K562 (cell line): ENCODE measurements around the gene FAM234A. TPM values are rescaled to one million over a fixed set of nuclear protein-coding genes. Genes with fewer than 3 reads are reported as not detected.

Source experiments
- CBX3 ChIP-seq, 2 experiments: IDR thresholded peaks; 1 replicate in 1 of 2; 2 replicates in 1 of 2; pipeline ENCODE4 v1.6.1; 2012; ENCODE audit warnings: inconsistent platforms in 2 of 2, low read length in 2 of 2, borderline replicate concordance in 1 of 2, control low read depth in 1 of 2
- HBP1 ChIP-seq: fragments of 450-650 bp; formaldehyde crosslinking; IDR thresholded peaks from 2 replicates; pipeline ENCODE4 v1.4.0; 2022; ENCODE audit warnings: missing genetic modification characterization
- ILF3 ChIP-seq: fragments of 450-650 bp; IDR thresholded peaks from 2 replicates; pipeline ENCODE4 v1.6.1; 2018; ENCODE audit warnings: antibody characterized with exemption, mild to moderate bottlenecking, moderate library complexity, borderline replicate concordance
- RHOXF2B ChIP-seq: fragments of 250-450 bp; sonication (Bioruptor Pico); conservative IDR thresholded peaks from 2 replicates; pipeline ENCODE4 v1.5.1; 2021
- polyA plus RNA-seq, 8 experiments: library from polyadenylated mRNA; depleted of rRNA in 4 of 8; stranded (reverse) in 5 of 8; unstranded in 3 of 8; fragments of >200 nt; fragmentation: Nextera tagmentation in 2 of 8; fragmentation: Illumina TruSeq in 1 of 8; extraction: Ambion mirVana in 2 of 8; extraction: Trizol in 1 of 8; gene quantifications; 2 replicates each; pipeline versions ENCODE4 v1.2.1 to v1.2.3, GENCODE V29; 2011 to 2014; ENCODE audit warnings: inconsistent platforms in 1 of 8, missing spikeins in 1 of 8
- total RNA-seq, 7 experiments: library from RNA; depleted of rRNA in 6 of 7; stranded (reverse); fragments of >200 nt in 6 of 7; fragmentation: Illumina TruSeq in 2 of 7; extraction: Trizol in 2 of 7; gene quantifications; 2 replicates each; pipeline versions ENCODE4 v1.2.1 to v1.2.3, GENCODE V29; 2011 to 2021; ENCODE audit warnings: low replicate concordance in 1 of 7
- TF ChIP-seq, protein P1 (sequence below), 2 experiments: fragments of 450-650 bp; IDR thresholded peaks; 2 replicates each; pipeline ENCODE4 v1.6.1; 2016; ENCODE audit warnings: mild to moderate bottlenecking in 2 of 2, borderline replicate concordance in 1 of 2, low read depth in 1 of 2, moderate library complexity in 1 of 2
- TF ChIP-seq, protein P2 (sequence below): sonication (generic); formaldehyde crosslinking; IDR thresholded peaks from 2 replicates; pipeline ENCODE4 v1.8.0; 2022; ENCODE audit warnings: mild to moderate bottlenecking, missing genetic modification reagents, borderline replicate concordance
- TF ChIP-seq, protein P3 (sequence below): IDR thresholded peaks from 3 replicates; pipeline ENCODE4 v1.6.1; 2011; ENCODE audit warnings: borderline replicate concordance, mild to moderate bottlenecking; ENCODE audit not compliant: insufficient read length, insufficient read depth
- TF ChIP-seq, protein P4 (sequence below): sonication (generic); formaldehyde crosslinking; IDR thresholded peaks from 2 replicates; pipeline ENCODE4 v1.8.0; 2022; ENCODE audit warnings: mild to moderate bottlenecking, missing genetic modification reagents
- TF ChIP-seq, protein P5 (sequence below): fragments of 450-650 bp; formaldehyde crosslinking; IDR thresholded peaks from 2 replicates; pipeline ENCODE4 v1.4.0; 2020; ENCODE audit warnings: mild to moderate bottlenecking, moderate library complexity

Gene FAM234A
- total and polyA plus RNA-seq, 9 of the 15 experiments (the other 6 are each of a cell fraction or from before 2014, with no cell fraction given): 1.0 to 47.9 (median 15.0) TPM

DNA sequence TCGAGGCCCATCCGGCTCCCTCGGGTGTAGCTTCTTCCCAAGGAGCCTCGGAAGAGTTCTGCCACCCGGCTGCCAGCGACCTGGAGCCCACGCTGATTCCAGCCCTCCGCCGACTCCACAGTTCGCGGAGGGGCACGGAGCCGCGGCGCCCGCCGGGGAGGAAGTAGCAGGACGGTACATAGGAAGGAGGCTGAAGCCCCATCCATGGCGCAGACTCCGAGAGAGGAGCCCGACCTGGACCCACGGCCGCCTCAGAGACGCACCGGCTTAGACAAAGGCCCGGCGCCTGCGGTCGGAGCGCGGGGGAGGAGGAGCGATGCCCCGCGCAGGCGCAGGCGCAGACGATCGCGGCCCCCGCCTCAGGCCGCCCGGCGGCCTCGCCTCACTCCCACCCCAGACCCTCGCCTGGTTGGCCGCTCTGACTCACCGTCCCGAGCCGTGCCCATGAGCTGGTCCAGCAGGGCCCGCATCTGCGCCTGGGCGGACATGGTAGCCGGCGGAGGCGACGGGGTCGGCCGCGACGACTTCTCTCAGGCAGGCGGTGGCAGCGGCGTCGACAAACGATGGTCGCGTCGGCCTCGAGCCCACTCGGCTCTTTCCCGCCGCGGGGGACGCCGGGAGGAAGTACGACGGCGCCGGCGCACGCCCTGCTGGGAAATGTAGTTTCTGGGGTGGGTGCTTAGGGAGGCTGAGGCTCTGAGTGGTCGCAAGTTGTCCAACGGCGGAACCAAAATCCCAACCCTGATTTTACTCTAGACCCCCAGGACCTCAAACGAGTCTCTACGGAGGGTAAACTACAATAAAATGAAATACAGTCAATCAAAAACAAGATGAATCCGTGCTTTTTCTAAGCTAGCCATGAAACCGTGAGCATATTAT lies 5.5 kb upstream of the FAM234A start, which contains the start of gene LUC7L (continued):
- TF ChIP-seq, protein P1, sequence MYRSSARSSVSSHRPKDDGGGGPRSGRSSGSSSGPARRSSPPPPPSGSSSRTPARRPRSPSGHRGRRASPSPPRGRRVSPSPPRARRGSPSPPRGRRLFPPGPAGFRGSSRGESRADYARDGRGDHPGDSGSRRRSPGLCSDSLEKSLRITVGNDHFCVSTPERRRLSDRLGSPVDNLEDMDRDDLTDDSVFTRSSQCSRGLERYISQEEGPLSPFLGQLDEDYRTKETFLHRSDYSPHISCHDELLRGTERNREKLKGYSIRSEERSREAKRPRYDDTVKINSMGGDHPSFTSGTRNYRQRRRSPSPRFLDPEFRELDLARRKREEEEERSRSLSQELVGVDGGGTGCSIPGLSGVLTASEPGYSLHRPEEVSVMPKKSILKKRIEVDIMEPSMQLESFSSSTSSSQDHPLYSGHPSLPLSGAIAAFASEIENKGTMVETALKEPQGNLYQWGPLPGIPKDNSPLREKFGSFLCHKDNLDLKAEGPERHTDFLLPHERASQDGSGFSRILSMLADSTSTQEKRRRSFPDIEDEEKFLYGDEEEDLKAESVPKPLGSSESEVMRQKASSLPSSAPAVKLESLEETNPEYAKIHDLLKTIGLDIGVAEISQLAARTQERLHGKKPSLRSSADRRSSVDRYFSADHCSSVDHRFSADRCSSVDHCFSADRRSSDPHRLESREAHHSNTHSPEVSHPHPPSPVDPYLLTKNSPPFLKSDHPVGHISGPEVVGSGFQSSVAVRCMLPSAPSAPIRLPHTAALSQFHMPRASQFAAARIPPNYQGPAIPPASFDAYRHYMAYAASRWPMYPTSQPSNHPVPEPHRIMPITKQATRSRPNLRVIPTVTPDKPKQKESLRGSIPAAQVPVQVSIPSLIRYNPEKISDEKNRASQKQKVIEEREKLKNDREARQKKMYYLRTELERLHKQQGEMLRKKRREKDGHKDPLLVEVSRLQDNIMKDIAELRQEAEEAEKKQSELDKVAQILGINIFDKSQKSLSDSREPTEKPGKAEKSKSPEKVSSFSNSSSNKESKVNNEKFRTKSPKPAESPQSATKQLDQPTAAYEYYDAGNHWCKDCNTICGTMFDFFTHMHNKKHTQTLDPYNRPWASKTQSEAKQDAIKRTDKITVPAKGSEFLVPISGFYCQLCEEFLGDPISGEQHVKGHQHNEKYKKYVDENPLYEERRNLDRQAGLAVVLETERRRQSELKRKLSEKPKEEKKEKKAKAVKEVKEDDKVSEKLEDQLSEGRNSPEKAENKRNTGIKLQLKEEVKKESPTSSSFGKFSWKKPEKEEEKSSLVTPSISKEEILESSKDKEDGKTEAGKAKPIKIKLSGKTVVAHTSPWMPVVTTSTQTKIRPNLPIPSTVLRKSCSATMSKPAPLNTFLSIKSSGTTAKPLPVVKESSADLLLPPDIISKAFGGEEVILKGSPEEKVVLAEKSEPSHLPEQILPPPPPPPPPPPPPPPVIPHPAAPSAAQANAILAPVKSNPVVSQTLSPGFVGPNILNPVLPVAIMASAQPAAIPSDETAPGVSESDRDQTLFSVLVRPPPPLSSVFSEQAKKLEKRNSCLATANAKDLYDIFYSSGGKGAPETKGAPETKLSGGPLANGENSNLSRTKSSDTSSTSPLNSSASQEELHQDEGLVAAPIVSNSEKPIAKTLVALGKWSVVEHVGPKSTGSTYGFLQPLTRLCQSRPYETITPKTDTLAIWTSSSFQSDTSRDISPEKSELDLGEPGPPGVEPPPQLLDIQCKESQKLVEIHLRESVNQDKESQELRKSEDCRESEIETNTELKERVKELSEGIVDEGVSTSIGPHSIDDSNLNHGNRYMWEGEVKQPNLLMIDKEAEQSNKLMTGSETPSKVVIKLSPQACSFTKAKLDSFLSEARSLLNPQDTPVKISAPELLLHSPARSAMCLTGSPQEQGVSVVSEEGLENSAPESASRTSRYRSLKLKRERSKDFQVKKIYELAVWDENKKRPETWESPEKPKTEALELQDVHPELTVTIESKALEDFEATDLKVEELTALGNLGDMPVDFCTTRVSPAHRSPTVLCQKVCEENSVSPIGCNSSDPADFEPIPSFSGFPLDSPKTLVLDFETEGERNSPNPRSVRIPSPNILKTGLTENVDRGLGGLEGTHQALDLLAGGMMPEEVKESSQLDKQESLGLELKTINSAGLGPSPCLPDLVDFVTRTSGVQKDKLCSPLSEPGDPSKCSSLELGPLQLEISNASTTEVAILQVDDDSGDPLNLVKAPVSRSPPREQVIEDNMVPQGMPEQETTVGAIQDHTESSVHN (IDR thresholded peaks at IDR 0.05; ENCODE audit: borderline replicate concordance in 1 of 2, low read depth in 1 of 2): no peak
- TF ChIP-seq, protein P2, sequence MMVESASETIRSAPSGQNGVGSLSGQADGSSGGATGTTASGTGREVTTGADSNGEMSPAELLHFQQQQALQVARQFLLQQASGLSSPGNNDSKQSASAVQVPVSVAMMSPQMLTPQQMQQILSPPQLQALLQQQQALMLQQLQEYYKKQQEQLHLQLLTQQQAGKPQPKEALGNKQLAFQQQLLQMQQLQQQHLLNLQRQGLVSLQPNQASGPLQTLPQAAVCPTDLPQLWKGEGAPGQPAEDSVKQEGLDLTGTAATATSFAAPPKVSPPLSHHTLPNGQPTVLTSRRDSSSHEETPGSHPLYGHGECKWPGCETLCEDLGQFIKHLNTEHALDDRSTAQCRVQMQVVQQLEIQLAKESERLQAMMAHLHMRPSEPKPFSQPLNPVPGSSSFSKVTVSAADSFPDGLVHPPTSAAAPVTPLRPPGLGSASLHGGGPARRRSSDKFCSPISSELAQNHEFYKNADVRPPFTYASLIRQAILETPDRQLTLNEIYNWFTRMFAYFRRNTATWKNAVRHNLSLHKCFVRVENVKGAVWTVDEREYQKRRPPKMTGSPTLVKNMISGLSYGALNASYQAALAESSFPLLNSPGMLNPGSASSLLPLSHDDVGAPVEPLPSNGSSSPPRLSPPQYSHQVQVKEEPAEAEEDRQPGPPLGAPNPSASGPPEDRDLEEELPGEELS (CRISPR knock-in tag): peak; percentile 86; the same call in 1 of the 2 replicates
- TF ChIP-seq, protein P3, sequence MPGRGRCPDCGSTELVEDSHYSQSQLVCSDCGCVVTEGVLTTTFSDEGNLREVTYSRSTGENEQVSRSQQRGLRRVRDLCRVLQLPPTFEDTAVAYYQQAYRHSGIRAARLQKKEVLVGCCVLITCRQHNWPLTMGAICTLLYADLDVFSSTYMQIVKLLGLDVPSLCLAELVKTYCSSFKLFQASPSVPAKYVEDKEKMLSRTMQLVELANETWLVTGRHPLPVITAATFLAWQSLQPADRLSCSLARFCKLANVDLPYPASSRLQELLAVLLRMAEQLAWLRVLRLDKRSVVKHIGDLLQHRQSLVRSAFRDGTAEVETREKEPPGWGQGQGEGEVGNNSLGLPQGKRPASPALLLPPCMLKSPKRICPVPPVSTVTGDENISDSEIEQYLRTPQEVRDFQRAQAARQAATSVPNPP: no peak
- no peak; a peak in 1 of 3 replicates for TF ChIP-seq CBX3 (IDR thresholded peaks at IDR 0.05; ENCODE audit: borderline replicate concordance in 1 of 2, low read length in 2 of 2)
- TF ChIP-seq, protein P4, sequence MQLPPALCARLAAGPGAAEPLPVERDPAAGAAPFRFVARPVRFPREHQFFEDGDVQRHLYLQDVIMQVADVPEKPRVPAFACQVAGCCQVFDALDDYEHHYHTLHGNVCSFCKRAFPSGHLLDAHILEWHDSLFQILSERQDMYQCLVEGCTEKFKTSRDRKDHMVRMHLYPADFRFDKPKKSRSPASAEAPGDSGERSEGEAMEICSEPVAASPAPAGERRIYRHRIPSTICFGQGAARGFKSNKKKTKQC (CRISPR knock-in tag): peak; percentile 98
- no peak for TF ChIP-seq RHOXF2B (CRISPR knock-in tag)
- TF ChIP-seq, protein P5, sequence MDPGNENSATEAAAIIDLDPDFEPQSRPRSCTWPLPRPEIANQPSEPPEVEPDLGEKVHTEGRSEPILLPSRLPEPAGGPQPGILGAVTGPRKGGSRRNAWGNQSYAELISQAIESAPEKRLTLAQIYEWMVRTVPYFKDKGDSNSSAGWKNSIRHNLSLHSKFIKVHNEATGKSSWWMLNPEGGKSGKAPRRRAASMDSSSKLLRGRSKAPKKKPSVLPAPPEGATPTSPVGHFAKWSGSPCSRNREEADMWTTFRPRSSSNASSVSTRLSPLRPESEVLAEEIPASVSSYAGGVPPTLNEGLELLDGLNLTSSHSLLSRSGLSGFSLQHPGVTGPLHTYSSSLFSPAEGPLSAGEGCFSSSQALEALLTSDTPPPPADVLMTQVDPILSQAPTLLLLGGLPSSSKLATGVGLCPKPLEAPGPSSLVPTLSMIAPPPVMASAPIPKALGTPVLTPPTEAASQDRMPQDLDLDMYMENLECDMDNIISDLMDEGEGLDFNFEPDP: no peak
- peak; percentile 79; the same call in 1 of the 2 replicates for TF ChIP-seq HBP1
- no peak for TF ChIP-seq ILF3
